Measurements from ENCODE around the gene DCDC2C.

GRCh38 chr2:3766824-3767223 is 63.4 kb downstream of the DCDC2C start:
- TF ChIP-seq POLR2AphosphoS5 (IDR thresholded peaks at IDR 0.05) (no peak), CTCF (IDR thresholded peaks at IDR 0.05 in 8 of 11, conservative IDR thresholded peaks at IDR 0.05 in 3 of 11) (no peak)

Data from spleen (tissue), 7 donors.